HG02678 (cell line): ENCODE data around the gene MXRA8.

ENCODE experiments used
- ATAC-seq: cut with Tn5 transposase; IDR thresholded peaks from one replicate; pipeline ENCODE4 v1.9.1; 2021; ENCODE audit warnings: mild to moderate bottlenecking, moderate library complexity; ENCODE audit not compliant: unreplicated experiment

Gene MXRA8

GRCh38 chr1:1336931-1337792, 21.2 kb downstream of the MXRA8 start:
- no peak for ATAC-seq

GRCh38 chr1:1336446-1336845, 21.9 kb downstream of the MXRA8 start:
- ATAC-seq = no peak

GRCh38 chr1:1335792-1336248, 22.5 kb downstream of the MXRA8 start:
- no peak for ATAC-seq

GRCh38 chr1:1335283-1335682, 23.1 kb downstream of the MXRA8 start:
- ATAC-seq = no peak

GRCh38 chr1:1334835-1335234, 23.5 kb downstream of the MXRA8 start:
- ATAC-seq = no peak

GRCh38 chr1:1333551-1334241, 24.7 kb downstream of the MXRA8 start:
- ATAC-seq = no peak

- ATAC-seq = no peak
Measured at GRCh38 chr1:1332774-1333480, 25.4 kb downstream of the MXRA8 start.

- no peak for ATAC-seq
Measured at GRCh38 chr1:1332031-1332755, 26.2 kb downstream of the MXRA8 start.

GRCh38 chr1:1331068-1331965, 27.0 kb downstream of the MXRA8 start, which contains the start of gene TAS1R3:
TSS of gene TAS1R3 (plus strand) at chr1:1331280. CDS start at chr1:1331346, 66 bp downstream.
- ATAC-seq = no peak

- no peak for ATAC-seq
Measured at GRCh38 chr1:1330366-1331067, 27.8 kb downstream of the MXRA8 start.

GRCh38 chr1:1329304-1330210, 28.8 kb downstream of the MXRA8 start:
- ATAC-seq = no peak

GRCh38 chr1:1328254-1328653, 30.1 kb downstream of the MXRA8 start:
- ATAC-seq = no peak

GRCh38 chr1:1327291-1327690, 31.1 kb downstream of the MXRA8 start:
- no peak for ATAC-seq

- no peak for ATAC-seq
Measured at GRCh38 chr1:1326075-1326605, 32.2 kb downstream of the MXRA8 start.

GRCh38 chr1:1325288-1326074, 32.9 kb downstream of the MXRA8 start:
- ATAC-seq = no peak

GRCh38 chr1:1324524-1325287, 33.6 kb downstream of the MXRA8 start, which contains the start of the genes CPTP and INTS11:
TSS of gene CPTP (plus strand) at chr1:1324802. CDS start at chr1:1326911, 2,109 bp downstream.
TSS of gene INTS11 (minus strand) at chr1:1324660. CDS start at chr1:1324608, 52 bp downstream.
- ATAC-seq = peak; percentile 79
